ENCODE data around the gene APH1B.

Gene APH1B

GRCh38 chr15:63241316-63241715 is 36.1 kb upstream of the APH1B start:
- no peak for TF ChIP-seq ZFP3 (CRISPR knock-in tag; IDR thresholded peaks at IDR 0.05)
- TF ChIP-seq ZC3H10 (CRISPR knock-in tag; IDR thresholded peaks at IDR 0.05): no peak
- no peak for TF ChIP-seq ISL1 (CRISPR knock-in tag; IDR thresholded peaks at IDR 0.05)
- no peak for TF ChIP-seq BACH2 (CRISPR knock-in tag; IDR thresholded peaks at IDR 0.05; ENCODE audit: borderline replicate concordance)
- TF ChIP-seq PPARA (CRISPR knock-in tag; IDR thresholded peaks at IDR 0.05; ENCODE audit: borderline replicate concordance): no peak
- TF ChIP-seq TOX (CRISPR knock-in tag; IDR thresholded peaks at IDR 0.05; ENCODE audit: borderline replicate concordance): no peak
- TF ChIP-seq, protein P1, sequence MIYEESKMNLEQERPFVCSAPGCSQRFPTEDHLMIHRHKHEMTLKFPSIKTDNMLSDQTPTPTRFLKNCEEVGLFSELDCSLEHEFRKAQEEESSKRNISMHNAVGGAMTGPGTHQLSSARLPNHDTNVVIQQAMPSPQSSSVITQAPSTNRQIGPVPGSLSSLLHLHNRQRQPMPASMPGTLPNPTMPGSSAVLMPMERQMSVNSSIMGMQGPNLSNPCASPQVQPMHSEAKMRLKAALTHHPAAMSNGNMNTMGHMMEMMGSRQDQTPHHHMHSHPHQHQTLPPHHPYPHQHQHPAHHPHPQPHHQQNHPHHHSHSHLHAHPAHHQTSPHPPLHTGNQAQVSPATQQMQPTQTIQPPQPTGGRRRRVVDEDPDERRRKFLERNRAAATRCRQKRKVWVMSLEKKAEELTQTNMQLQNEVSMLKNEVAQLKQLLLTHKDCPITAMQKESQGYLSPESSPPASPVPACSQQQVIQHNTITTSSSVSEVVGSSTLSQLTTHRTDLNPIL (CRISPR knock-in tag; IDR thresholded peaks at IDR 0.05; ENCODE audit: low read depth): no peak
- TF ChIP-seq ZNF8 (CRISPR knock-in tag; IDR thresholded peaks at IDR 0.05): no peak
- TF ChIP-seq CSDC2 (CRISPR knock-in tag; IDR thresholded peaks at IDR 0.05): no peak
- no peak for TF ChIP-seq GLIS3 (CRISPR knock-in tag; IDR thresholded peaks at IDR 0.05)
- no peak for ATAC-seq

DNA sequence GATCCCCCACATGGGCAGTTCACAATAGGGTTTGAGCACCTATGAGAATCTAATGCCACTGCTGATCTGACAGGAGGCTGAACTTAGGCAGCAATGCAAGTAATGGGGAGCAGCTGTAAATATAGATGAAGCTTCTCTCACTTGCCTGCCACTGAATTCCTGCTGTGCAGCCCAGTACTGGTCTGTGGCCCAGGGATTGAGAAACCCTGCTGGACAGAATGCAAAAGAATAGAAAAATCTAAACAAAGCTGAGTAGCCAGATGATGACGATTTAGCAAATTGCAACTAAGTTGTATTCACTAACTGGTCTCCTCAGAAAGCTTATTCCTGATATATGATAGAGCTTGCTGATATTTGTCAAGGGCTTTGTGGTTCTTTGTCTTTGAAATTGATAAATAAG is 34.3 kb upstream of the APH1B start:
- no peak for ATAC-seq
- no peak for TF ChIP-seq PPARA (CRISPR knock-in tag; IDR thresholded peaks at IDR 0.05; ENCODE audit: borderline replicate concordance)
- no peak for TF ChIP-seq SNAI2 (CRISPR knock-in tag; IDR thresholded peaks at IDR 0.05)

- TF ChIP-seq, protein P2, sequence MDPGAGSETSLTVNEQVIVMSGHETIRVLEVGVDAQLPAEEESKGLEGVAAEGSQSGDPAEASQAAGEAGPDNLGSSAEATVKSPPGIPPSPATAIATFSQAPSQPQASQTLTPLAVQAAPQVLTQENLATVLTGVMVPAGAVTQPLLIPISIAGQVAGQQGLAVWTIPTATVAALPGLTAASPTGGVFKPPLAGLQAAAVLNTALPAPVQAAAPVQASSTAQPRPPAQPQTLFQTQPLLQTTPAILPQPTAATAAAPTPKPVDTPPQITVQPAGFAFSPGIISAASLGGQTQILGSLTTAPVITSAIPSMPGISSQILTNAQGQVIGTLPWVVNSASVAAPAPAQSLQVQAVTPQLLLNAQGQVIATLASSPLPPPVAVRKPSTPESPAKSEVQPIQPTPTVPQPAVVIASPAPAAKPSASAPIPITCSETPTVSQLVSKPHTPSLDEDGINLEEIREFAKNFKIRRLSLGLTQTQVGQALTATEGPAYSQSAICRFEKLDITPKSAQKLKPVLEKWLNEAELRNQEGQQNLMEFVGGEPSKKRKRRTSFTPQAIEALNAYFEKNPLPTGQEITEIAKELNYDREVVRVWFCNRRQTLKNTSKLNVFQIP (CRISPR knock-in tag; IDR thresholded peaks at IDR 0.05; ENCODE audit: borderline replicate concordance, low read depth): no peak
- no peak for TF ChIP-seq ARNTL (CRISPR knock-in tag; IDR thresholded peaks at IDR 0.05; ENCODE audit: borderline replicate concordance, low read depth)
- no peak for TF ChIP-seq OSR1 (CRISPR knock-in tag; IDR thresholded peaks at IDR 0.05)
- no peak for TF ChIP-seq PPARA (CRISPR knock-in tag; IDR thresholded peaks at IDR 0.05; ENCODE audit: borderline replicate concordance)
- TF ChIP-seq, protein P3, sequence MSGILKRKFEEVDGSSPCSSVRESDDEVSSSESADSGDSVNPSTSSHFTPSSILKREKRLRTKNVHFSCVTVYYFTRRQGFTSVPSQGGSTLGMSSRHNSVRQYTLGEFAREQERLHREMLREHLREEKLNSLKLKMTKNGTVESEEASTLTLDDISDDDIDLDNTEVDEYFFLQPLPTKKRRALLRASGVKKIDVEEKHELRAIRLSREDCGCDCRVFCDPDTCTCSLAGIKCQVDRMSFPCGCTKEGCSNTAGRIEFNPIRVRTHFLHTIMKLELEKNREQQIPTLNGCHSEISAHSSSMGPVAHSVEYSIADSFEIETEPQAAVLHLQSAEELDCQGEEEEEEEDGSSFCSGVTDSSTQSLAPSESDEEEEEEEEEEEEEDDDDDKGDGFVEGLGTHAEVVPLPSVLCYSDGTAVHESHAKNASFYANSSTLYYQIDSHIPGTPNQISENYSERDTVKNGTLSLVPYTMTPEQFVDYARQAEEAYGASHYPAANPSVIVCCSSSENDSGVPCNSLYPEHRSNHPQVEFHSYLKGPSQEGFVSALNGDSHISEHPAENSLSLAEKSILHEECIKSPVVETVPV (CRISPR knock-in tag; IDR thresholded peaks at IDR 0.05): no peak
- no peak for TF ChIP-seq TOX (CRISPR knock-in tag; IDR thresholded peaks at IDR 0.05; ENCODE audit: borderline replicate concordance)
- no peak for ATAC-seq
Measured at GRCh38 chr15:63243776-63244175, 33.6 kb upstream of the APH1B start.

DNA sequence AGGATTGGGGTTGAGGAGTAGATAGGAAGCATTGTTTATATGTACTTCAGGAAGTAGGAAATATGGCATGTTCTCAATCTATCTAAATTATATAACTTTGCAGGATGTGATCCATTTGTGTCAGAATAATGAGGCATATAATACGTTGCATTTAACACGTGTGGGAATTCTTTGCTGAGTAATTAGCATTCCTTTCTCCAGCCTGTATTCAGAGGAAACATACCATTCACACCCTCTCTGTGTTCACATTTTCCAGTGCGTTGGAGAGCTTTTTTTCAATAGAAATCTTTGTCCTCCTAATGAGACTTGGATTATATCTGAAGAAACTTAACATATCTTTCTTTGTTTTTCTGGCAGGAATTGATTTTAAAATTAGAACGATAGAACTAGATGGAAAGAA is 33.0 kb upstream of the APH1B start:
- ATAC-seq: no peak
- no peak for TF ChIP-seq ZFP3 (CRISPR knock-in tag; IDR thresholded peaks at IDR 0.05)
- no peak for TF ChIP-seq ZC3H10 (CRISPR knock-in tag; IDR thresholded peaks at IDR 0.05)
- no peak for TF ChIP-seq ZNF70 (CRISPR knock-in tag; IDR thresholded peaks at IDR 0.05)
- no peak for TF ChIP-seq ISL1 (CRISPR knock-in tag; IDR thresholded peaks at IDR 0.05)
- TF ChIP-seq, protein P1 (CRISPR knock-in tag; IDR thresholded peaks at IDR 0.05; ENCODE audit: low read depth): no peak
- TF ChIP-seq TCF4 (CRISPR knock-in tag; IDR thresholded peaks at IDR 0.05; ENCODE audit: borderline replicate concordance): no peak
- no peak for TF ChIP-seq ARNTL (CRISPR knock-in tag; IDR thresholded peaks at IDR 0.05; ENCODE audit: borderline replicate concordance, low read depth)
- no peak for TF ChIP-seq SNAI2 (CRISPR knock-in tag; IDR thresholded peaks at IDR 0.05)
- no peak for TF ChIP-seq TOX (CRISPR knock-in tag; IDR thresholded peaks at IDR 0.05; ENCODE audit: borderline replicate concordance)
- no peak for TF ChIP-seq CSDC2 (CRISPR knock-in tag; IDR thresholded peaks at IDR 0.05)

- ATAC-seq: no peak
- TF ChIP-seq CSDC2 (CRISPR knock-in tag; IDR thresholded peaks at IDR 0.05) (no peak), ISL1 (CRISPR knock-in tag; IDR thresholded peaks at IDR 0.05) (no peak), ZNF70 (CRISPR knock-in tag; IDR thresholded peaks at IDR 0.05) (no peak), TCF4 (CRISPR knock-in tag; IDR thresholded peaks at IDR 0.05; ENCODE audit: borderline replicate concordance) (no peak), SNAI2 (CRISPR knock-in tag; IDR thresholded peaks at IDR 0.05) (no peak), RARB (CRISPR knock-in tag; IDR thresholded peaks at IDR 0.05) (no peak), TOX (CRISPR knock-in tag; IDR thresholded peaks at IDR 0.05; ENCODE audit: borderline replicate concordance) (no peak), GLIS3 (CRISPR knock-in tag; IDR thresholded peaks at IDR 0.05) (no peak), ZNF565 (CRISPR knock-in tag; conservative IDR thresholded peaks at IDR 0.05; ENCODE audit: low read depth) (no peak), PPARA (CRISPR knock-in tag; IDR thresholded peaks at IDR 0.05; ENCODE audit: borderline replicate concordance) (no peak), ARNTL (CRISPR knock-in tag; IDR thresholded peaks at IDR 0.05; ENCODE audit: borderline replicate concordance, low read depth) (no peak), ZFP30 (CRISPR knock-in tag; IDR thresholded peaks at IDR 0.05) (no peak), BACH2 (CRISPR knock-in tag; IDR thresholded peaks at IDR 0.05; ENCODE audit: borderline replicate concordance) (no peak), ZC3H10 (CRISPR knock-in tag; IDR thresholded peaks at IDR 0.05) (no peak), ZFP3 (CRISPR knock-in tag; IDR thresholded peaks at IDR 0.05) (no peak), OSR1 (CRISPR knock-in tag; IDR thresholded peaks at IDR 0.05) (no peak)
- TF ChIP-seq, protein P3 (CRISPR knock-in tag; IDR thresholded peaks at IDR 0.05): no peak
- TF ChIP-seq, protein P1 (CRISPR knock-in tag; IDR thresholded peaks at IDR 0.05; ENCODE audit: low read depth): no peak
- TF ChIP-seq, protein P2 (CRISPR knock-in tag; IDR thresholded peaks at IDR 0.05; ENCODE audit: borderline replicate concordance, low read depth): no peak
Measured at GRCh38 chr15:63244976-63245645, 32.3 kb upstream of the APH1B start.
